Liver (tissue), 9 donors: ENCODE measurements around the gene MCM10. TPM values are rescaled to one million over a fixed set of nuclear protein-coding genes. Genes with fewer than 3 reads are reported as not detected.
A peak's percentile ranks its signal among the peaks of the same experiment; 100 is the strongest.

Experiments
- DNase-seq: peaks from one replicate; pipeline ENCODE4 v3.0.0-alpha.2; 2017; ENCODE audit warnings: low spot score
- H3K27ac ChIP-seq, 2 donors: one replicate each; pipeline ENCODE4 v1.7.0; 2013; ENCODE audit warnings: inconsistent platforms in 2 of 2, low read length in 2 of 2, control low read depth in 1 of 2, low read depth in 1 of 2, mild to moderate bottlenecking in 1 of 2
- H3K27me3 ChIP-seq, 4 donors: one replicate each; pipeline versions ENCODE4 v1.6.1 to v1.7.0; 2013; ENCODE audit warnings: low read length in 3 of 4, inconsistent platforms in 1 of 4, mild to moderate bottlenecking in 1 of 4, moderate library complexity in 1 of 4; ENCODE audit not compliant: control insufficient read depth in 4 of 4, insufficient read depth in 4 of 4
- H3K36me3 ChIP-seq, 4 donors: one replicate each; pipeline versions ENCODE4 v1.6.1 to v1.7.0; 2013; ENCODE audit warnings: low read length in 3 of 4, mild to moderate bottlenecking in 3 of 4, low read depth in 1 of 4, moderate library complexity in 1 of 4; ENCODE audit not compliant: control insufficient read depth in 4 of 4, insufficient read depth in 3 of 4
- H3K4me1 ChIP-seq, 4 donors: one replicate each; pipeline versions ENCODE4 v1.6.1 to v1.7.0; 2013; ENCODE audit warnings: low read length in 3 of 4, mild to moderate bottlenecking in 3 of 4, moderate library complexity in 1 of 4; ENCODE audit not compliant: control insufficient read depth in 4 of 4, insufficient read depth in 4 of 4
- H3K4me3 ChIP-seq, 3 donors: one replicate each; pipeline versions ENCODE4 v1.6.1 to v1.7.0; 2013; ENCODE audit warnings: low read length in 3 of 3, control low read depth in 1 of 3, low read depth in 1 of 3, mild to moderate bottlenecking in 1 of 3
- H3K9ac ChIP-seq, 2 donors: one replicate each; pipeline ENCODE4 v1.7.0; 2013; ENCODE audit warnings: low read length in 2 of 2, mild to moderate bottlenecking in 2 of 2, moderate library complexity in 2 of 2, control low read depth in 1 of 2, low read depth in 1 of 2
- H3K9me3 ChIP-seq, 4 donors: one replicate each; pipeline versions ENCODE4 v1.6.1 to v1.7.0; 2013; ENCODE audit warnings: low read length in 3 of 4; ENCODE audit not compliant: control insufficient read depth in 4 of 4
- CTCF ChIP-seq: fragments of 150-350 bp; IDR thresholded peaks from 2 replicates; pipeline ENCODE4 v1.5.1; 2017; ENCODE audit warnings: improper control_type of control experiment, low read depth, low read length; ENCODE audit not compliant: missing input control
- EGR1 ChIP-seq, 2 donors: IDR thresholded peaks; 2 replicates each; pipeline ENCODE4 v1.6.1; 2016 to 2018; ENCODE audit warnings: antibody characterized with exemption in 2 of 2, low read depth in 2 of 2
- FOXA1 ChIP-seq: IDR thresholded peaks from 2 replicates; pipeline ENCODE4 v1.6.1; 2016; ENCODE audit warnings: antibody characterized with exemption
- FOXA2 ChIP-seq: IDR thresholded peaks from 2 replicates; pipeline ENCODE4 v1.6.1; 2016; ENCODE audit warnings: antibody characterized with exemption
- GABPA ChIP-seq, 2 donors: IDR thresholded peaks in 1 of 2; conservative IDR thresholded peaks in 1 of 2; 2 replicates each; pipeline ENCODE4 v1.6.1; 2016; ENCODE audit warnings: antibody characterized with exemption in 2 of 2, mild to moderate bottlenecking in 1 of 2, moderate library complexity in 1 of 2
- HNF4A ChIP-seq, 2 donors: conservative IDR thresholded peaks; 2 replicates each; pipeline ENCODE4 v1.6.1; 2016; ENCODE audit warnings: antibody characterized with exemption in 2 of 2, mild to moderate bottlenecking in 2 of 2
- HNF4G ChIP-seq: IDR thresholded peaks from 2 replicates; pipeline ENCODE4 v1.6.1; 2016; ENCODE audit warnings: antibody characterized with exemption
- JUND ChIP-seq, 2 donors: IDR thresholded peaks; 2 replicates each; pipeline ENCODE4 v1.6.1; 2016; ENCODE audit warnings: antibody characterized with exemption in 2 of 2
- NR2F2 ChIP-seq: IDR thresholded peaks from 2 replicates; pipeline ENCODE4 v1.6.1; 2016; ENCODE audit warnings: antibody characterized with exemption
- RXRA ChIP-seq, 2 donors: IDR thresholded peaks; 2 replicates each; pipeline ENCODE4 v1.6.1; 2017 to 2018; ENCODE audit warnings: antibody characterized with exemption in 2 of 2, mild to moderate bottlenecking in 1 of 2
- SP1 ChIP-seq: IDR thresholded peaks from 2 replicates; pipeline ENCODE4 v1.6.1; 2018; ENCODE audit warnings: antibody characterized with exemption, mild to moderate bottlenecking
- TAF1 ChIP-seq: conservative IDR thresholded peaks from 2 replicates; pipeline ENCODE4 v1.6.1; 2016; ENCODE audit warnings: antibody characterized with exemption, mild to moderate bottlenecking
- YY1 ChIP-seq: IDR thresholded peaks from 2 replicates; pipeline ENCODE4 v1.6.1; 2016; ENCODE audit warnings: antibody characterized with exemption, mild to moderate bottlenecking
- WGBS: extraction: QIAGEN DNeasy Blood & Tissue Kit; methylation state at CpG from one replicate; pipeline ENCODE4 v1.1.7; 2013; 5-methylcytosine and 5-hydroxymethylcytosine counted together
- polyA plus RNA-seq, 2 donors: library from polyadenylated mRNA; stranded (reverse) in 1 of 2; unstranded in 1 of 2; fragments of 200-250 nt in 1 of 2; fragments of >200 nt in 1 of 2; fragmentation: Nextera tagmentation in 1 of 2; extraction: Ambion mirVana in 1 of 2; gene quantifications; one replicate each; pipeline versions ENCODE4 v1.2.1 to v1.2.3, GENCODE V29; 2013 to 2015
- total RNA-seq, 2 donors: library from RNA; depleted of rRNA; stranded (reverse); fragments of >200 nt; gene quantifications; one replicate each; pipeline ENCODE4 v1.2.3, GENCODE V29; 2014
- TF ChIP-seq, protein P1 (sequence below): IDR thresholded peaks from 2 replicates; pipeline ENCODE4 v1.6.1; 2016; ENCODE audit warnings: antibody characterized with exemption
- TF ChIP-seq, protein P2 (sequence below): IDR thresholded peaks from 2 replicates; pipeline ENCODE4 v1.6.1; 2016; ENCODE audit warnings: antibody characterized with exemption
- donor health status: healthy.
- donor health status: healthy.
- donor health status: healthy.
- donor health status: healthy.
- donor health status: healthy.

MCM10 gene
- total and polyA plus RNA-seq, 4 donors = under 0.01 to 10.0 (median 0.34) TPM

DNA sequence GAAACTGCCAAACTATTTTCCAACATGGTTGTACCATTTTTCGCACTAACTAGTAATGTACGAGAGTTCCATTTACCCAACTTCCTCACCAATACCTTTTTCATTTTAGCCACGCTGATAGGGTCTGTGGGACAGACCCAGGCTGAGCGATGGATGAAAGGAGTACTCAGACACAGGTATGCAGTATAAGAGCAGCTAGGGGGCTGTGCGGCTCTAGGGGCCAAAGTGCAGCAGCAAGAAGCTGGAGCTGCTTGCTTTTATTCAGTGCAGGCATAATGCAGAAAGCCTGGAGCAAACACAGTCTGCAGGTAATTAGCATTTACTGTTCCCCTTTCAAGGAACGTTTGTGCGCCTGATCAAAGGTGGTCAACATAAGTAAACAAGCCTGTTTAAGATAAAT, 51.8 kb downstream of the MCM10 start:
- Histone ChIP-seq H3K36me3 (no peaks in the 10 kb centered on the region), H3K27me3 (no peaks in the 10 kb centered on the region), H3K9me3 (no peaks in the 10 kb centered on the region), H3K4me1 (no peaks in the 10 kb centered on the region), H3K9ac (no peak overlapping the region), H3K27ac (no peak overlapping the region), H3K4me3 (no peak overlapping the region)
- 82% methylated on average over 7 of the region's 7 CpGs for WGBS
- no peak for DNase-seq
- TF ChIP-seq, protein P1, sequence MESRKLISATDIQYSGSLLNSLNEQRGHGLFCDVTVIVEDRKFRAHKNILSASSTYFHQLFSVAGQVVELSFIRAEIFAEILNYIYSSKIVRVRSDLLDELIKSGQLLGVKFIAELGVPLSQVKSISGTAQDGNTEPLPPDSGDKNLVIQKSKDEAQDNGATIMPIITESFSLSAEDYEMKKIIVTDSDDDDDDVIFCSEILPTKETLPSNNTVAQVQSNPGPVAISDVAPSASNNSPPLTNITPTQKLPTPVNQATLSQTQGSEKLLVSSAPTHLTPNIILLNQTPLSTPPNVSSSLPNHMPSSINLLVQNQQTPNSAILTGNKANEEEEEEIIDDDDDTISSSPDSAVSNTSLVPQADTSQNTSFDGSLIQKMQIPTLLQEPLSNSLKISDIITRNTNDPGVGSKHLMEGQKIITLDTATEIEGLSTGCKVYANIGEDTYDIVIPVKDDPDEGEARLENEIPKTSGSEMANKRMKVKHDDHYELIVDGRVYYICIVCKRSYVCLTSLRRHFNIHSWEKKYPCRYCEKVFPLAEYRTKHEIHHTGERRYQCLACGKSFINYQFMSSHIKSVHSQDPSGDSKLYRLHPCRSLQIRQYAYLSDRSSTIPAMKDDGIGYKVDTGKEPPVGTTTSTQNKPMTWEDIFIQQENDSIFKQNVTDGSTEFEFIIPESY = no peak
- no peak for TF ChIP-seq NR2F2
- no peak for TF ChIP-seq FOXA2
- TF ChIP-seq FOXA1 = no peak

- Histone ChIP-seq H3K4me3 (no peak overlapping the region), H3K9ac (no peak overlapping the region), H3K27me3 (no peaks in the 10 kb centered on the region), H3K9me3 (no peaks in the 10 kb centered on the region), H3K36me3 (no peaks in the 10 kb centered on the region), H3K27ac (no peak overlapping the region), H3K4me1 (peaks cover 0 to 2% (median 0%) of the 10 kb centered on the region in 4 donors)
- DNase-seq = no peak
- WGBS = 97% methylated on average over 4 of the region's 4 CpGs
- TF ChIP-seq, protein P1 = no peak
- TF ChIP-seq GABPA (IDR thresholded peaks at IDR 0.05 in 1 of 2, conservative IDR thresholded peaks at IDR 0.05 in 1 of 2) (no peak), SP1 (no peak), HNF4A (conservative IDR thresholded peaks at IDR 0.05) (no peak), YY1 (no peak), HNF4G (no peak), JUND (IDR thresholded peaks at IDR 0.05) (no peak), EGR1 (IDR thresholded peaks at IDR 0.05; ENCODE audit: low read depth in 2 of 2) (no peak), FOXA1 (no peak), RXRA (IDR thresholded peaks at IDR 0.05) (no peak), NR2F2 (no peak)
- TF ChIP-seq, protein P2, sequence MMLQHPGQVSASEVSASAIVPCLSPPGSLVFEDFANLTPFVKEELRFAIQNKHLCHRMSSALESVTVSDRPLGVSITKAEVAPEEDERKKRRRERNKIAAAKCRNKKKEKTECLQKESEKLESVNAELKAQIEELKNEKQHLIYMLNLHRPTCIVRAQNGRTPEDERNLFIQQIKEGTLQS = no peak
These were observed 57.5 kb downstream of the MCM10 start for GRCh38 chr10:13218878-13219277.

- Histone ChIP-seq H3K4me1 (peaks cover 0 to 2% (median 0%) of the 10 kb centered on the region in 4 donors), H3K9ac (no peak overlapping the region), H3K4me3 (no peak overlapping the region), H3K27ac (no peak overlapping the region), H3K27me3 (no peaks in the 10 kb centered on the region), H3K9me3 (no peaks in the 10 kb centered on the region), H3K36me3 (no peaks in the 10 kb centered on the region)
- no peak for DNase-seq
- WGBS = 62% methylated on average over 12 of the region's 12 CpGs
- TF ChIP-seq FOXA2 = no peak
- no peak for TF ChIP-seq HNF4G
- TF ChIP-seq CTCF = peak; percentile 16
- TF ChIP-seq YY1 = no peak
- TF ChIP-seq TAF1 = no peak
- no peak for TF ChIP-seq FOXA1
- TF ChIP-seq, protein P2 = no peak
- no peak for TF ChIP-seq HNF4A (conservative IDR thresholded peaks at IDR 0.05)
- no peak for TF ChIP-seq RXRA (IDR thresholded peaks at IDR 0.05)
- TF ChIP-seq, protein P1 = no peak
- no peak for TF ChIP-seq SP1
These were observed 58.6 kb downstream of the MCM10 start for GRCh38 chr10:13219685-13220670.
